Left lung (tissue), 10 donors: ENCODE measurements around the gene TCF7. TPM values are rescaled to one million over a fixed set of nuclear protein-coding genes. Genes with fewer than 3 reads are reported as not detected.

Experiments used
- ATAC-seq: fragments of 200-7000 bp; cut with Tn5 transposase; one replicate; pipeline ENCODE4 v1.9.1; 2020; ENCODE audit warnings: moderate library complexity
- DNase-seq, 4 donors: peaks; one replicate each; pipeline ENCODE4 v3.0.0-alpha.2; 2013 to 2020
- H3K27ac ChIP-seq, 2 donors: fragments of 200-600 bp; sonication (generic) in 1 of 2; one replicate each; pipeline versions ENCODE4 v1.5.0 to v1.8.0; 2020 to 2021
- H3K27me3 ChIP-seq, 2 donors: fragments of 200-600 bp; sonication (generic) in 1 of 2; one replicate each; pipeline versions ENCODE4 v1.5.0 to v1.8.0; 2020 to 2021
- H3K36me3 ChIP-seq, 2 donors: fragments of 200-600 bp; sonication (generic) in 1 of 2; one replicate each; pipeline versions ENCODE4 v1.5.0 to v1.8.0; 2020 to 2021
- H3K4me1 ChIP-seq, 2 donors: fragments of 200-600 bp; one replicate each; pipeline ENCODE4 v1.8.0; 2021
- H3K4me3 ChIP-seq, 2 donors: fragments of 200-600 bp; sonication (generic) in 1 of 2; one replicate each; pipeline versions ENCODE4 v1.5.0 to v1.8.0; 2020 to 2021; ENCODE audit warnings: mild to moderate bottlenecking in 1 of 2
- H3K9me3 ChIP-seq, 2 donors: fragments of 200-600 bp; sonication (generic) in 1 of 2; one replicate each; pipeline versions ENCODE4 v1.5.0 to v1.8.0; 2020 to 2021
- intact Hi-C, 2 donors: fragments of 100-400 bp; cut with DNase I; formaldehyde crosslinking; loops; one replicate each; pipeline versions ENCODE4 v1.11.2 to v1.14.2; 2022
- polyA plus RNA-seq, 6 donors: library from polyadenylated mRNA; unstranded; fragments of 120-200 nt; gene quantifications; one replicate each; pipeline ENCODE4 v1.2.1, GENCODE V29; 2013; ENCODE audit not compliant: insufficient read length in 6 of 6
- total RNA-seq, 2 donors: library from RNA; stranded (reverse); fragmentation: NEBNext Ultra II Directional; extraction: Animal tissue kit (Norgen Biotek cat#: 25700); gene quantifications; one replicate each; pipeline ENCODE4 v1.2.1, GENCODE V29; 2021
- TF ChIP-seq, protein P1 (sequence below), 2 donors: fragments of 200-600 bp; sonication (generic) in 1 of 2; IDR thresholded peaks; one replicate each; pipeline versions ENCODE4 v1.5.0 to v1.8.0; 2021; ENCODE audit warnings: antibody characterized with exemption in 2 of 2
- donor health status: DM: no; HTN: yes; CAD: no.
- donor health status: DM: no; HTN: no; CAD: no.

The TCF7 gene
- total and polyA plus RNA-seq, 8 donors, result 4.8 to 18.8 (median 17.4) TPM

DNA sequence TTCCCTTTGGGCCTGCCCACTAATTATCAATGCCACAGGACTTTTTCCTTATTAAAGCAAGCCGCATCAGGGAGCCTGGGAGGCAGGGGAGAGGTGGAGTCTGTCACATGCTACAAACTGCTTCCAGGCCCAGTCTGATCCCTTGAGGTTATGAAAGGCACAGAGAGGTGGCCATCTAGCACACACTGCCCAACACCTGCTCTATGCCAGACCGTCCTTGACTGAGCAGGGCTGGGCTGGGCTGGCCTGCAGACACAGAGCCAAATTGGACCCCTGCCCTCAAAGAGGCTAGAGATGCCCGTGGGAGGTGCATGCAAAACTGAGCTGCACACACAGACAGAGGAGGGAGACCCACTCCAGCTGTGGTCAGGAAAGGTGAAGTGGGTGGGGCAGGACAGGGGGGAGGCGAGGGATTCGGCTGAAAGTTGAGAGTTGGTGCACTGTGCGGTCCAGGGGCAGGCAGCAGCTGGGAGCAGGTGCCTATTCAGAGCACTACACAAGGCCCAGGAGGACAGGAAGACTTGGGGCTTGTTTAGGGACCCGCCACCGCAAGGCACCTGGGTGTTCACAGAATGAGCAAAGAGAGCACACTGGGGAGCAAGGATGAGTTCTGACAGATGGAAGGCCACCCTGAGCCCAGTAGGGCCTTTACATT lies 36.4 kb upstream of the TCF7 start:
- DNase-seq (no peak), ATAC-seq (no peak)
- no peaks in the 10 kb centered on the region for H3K4me1 ChIP-seq
- H3K36me3 ChIP-seq, result no peaks in the 10 kb centered on the region
- TF ChIP-seq, protein P1, sequence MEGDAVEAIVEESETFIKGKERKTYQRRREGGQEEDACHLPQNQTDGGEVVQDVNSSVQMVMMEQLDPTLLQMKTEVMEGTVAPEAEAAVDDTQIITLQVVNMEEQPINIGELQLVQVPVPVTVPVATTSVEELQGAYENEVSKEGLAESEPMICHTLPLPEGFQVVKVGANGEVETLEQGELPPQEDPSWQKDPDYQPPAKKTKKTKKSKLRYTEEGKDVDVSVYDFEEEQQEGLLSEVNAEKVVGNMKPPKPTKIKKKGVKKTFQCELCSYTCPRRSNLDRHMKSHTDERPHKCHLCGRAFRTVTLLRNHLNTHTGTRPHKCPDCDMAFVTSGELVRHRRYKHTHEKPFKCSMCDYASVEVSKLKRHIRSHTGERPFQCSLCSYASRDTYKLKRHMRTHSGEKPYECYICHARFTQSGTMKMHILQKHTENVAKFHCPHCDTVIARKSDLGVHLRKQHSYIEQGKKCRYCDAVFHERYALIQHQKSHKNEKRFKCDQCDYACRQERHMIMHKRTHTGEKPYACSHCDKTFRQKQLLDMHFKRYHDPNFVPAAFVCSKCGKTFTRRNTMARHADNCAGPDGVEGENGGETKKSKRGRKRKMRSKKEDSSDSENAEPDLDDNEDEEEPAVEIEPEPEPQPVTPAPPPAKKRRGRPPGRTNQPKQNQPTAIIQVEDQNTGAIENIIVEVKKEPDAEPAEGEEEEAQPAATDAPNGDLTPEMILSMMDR (IDR thresholded peaks at IDR 0.05), result no peak
- H3K4me3 ChIP-seq, result no peak overlapping the region
- H3K27me3 ChIP-seq, result peaks cover 0 to 1% of the 10 kb centered on the region in 2 donors
- intact Hi-C loops, result no loop called here
- no peaks in the 10 kb centered on the region for H3K9me3 ChIP-seq
- no peak overlapping the region for H3K27ac ChIP-seq

DNA sequence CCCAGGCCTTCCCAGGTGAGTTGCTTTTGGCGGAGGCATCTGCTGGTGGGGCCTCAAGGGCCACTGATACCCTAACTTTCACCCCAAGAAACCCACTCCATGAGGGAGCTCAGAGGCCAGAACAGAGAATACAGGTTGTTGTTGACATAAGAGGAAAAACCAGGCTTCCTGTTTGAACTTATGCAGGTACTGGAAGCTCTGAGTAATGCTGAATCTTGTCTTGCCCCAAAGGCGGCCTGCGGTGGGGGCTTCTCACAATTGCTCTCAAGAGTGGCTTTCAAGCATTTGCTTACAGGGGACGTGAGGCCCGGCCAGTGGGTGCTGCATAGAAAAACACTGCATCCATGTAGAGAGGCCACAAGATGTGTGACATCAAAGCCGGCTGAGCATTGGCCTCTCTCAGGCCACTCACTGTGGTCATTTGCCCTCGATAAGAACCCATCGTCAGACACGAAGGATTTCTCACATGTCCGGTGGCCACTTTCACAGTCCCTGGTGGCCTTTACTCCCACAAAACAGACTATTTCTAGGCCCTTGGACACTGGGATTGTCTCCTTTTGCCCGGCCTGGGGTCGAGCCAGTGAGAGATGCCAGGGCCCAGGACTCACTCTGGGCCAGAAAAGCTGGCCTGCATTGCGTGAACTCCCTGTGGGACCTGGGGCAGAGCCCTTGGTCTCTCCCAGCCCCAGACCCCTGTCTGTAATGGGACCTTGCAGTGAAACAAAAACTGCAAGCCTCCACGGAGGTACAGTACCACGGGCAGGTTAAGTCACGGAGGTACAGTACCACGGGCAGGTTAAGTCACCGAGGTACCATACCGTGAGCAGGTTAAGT lies 34.5 kb upstream of the TCF7 start:
- no peak overlapping the region for H3K4me3 ChIP-seq
- no peak overlapping the region for H3K27ac ChIP-seq
- H3K4me1 ChIP-seq, result no peaks in the 10 kb centered on the region
- H3K9me3 ChIP-seq, result no peaks in the 10 kb centered on the region
- no peaks in the 10 kb centered on the region for H3K27me3 ChIP-seq
- DNase-seq (no peak), ATAC-seq (no peak)
- intact Hi-C loops, result no loop called here
- H3K36me3 ChIP-seq, result no peaks in the 10 kb centered on the region
- TF ChIP-seq, protein P1 (IDR thresholded peaks at IDR 0.05), result no peak

DNA sequence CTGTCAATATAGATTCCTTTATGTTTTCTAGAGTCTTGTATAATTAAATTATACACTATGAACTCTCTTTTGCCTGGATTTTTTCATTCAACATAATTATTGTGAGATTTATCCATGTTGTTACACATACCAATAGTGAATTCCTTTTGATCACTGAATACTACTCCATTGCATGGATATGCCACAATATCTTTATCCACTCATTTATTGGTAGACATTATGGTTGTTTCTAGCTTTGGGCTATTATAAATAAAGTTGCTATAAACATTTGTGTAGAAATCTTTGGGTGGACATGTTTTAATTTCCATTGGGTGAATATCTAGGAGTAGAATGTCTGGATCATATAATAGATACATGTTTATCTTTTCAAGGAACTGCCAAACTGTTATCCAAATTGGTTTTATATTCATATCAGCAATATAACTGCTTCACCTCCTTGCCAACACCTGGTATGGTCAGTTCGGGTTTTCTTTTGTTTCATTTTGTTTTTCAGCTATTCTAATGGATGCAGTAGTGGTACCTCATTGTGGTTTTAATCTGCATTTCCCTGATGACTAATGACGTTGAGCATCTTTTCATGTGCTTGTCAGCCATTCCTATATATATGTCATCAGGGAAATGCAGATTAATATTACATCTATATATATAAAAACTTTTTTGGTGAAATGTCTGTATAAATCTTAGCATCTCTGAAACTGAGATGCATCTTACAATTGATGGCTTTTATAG lies 32.1 kb upstream of the TCF7 start:
- H3K27me3 ChIP-seq, result no peaks in the 10 kb centered on the region
- no peak for ATAC-seq
- H3K9me3 ChIP-seq, result no peaks in the 10 kb centered on the region
- intact Hi-C loops, result no loop called here
- TF ChIP-seq, protein P1 (IDR thresholded peaks at IDR 0.05), result no peak
- H3K4me3 ChIP-seq, result no peak overlapping the region
- H3K27ac ChIP-seq, result no peak overlapping the region
- DNase-seq, result no peak
- no peaks in the 10 kb centered on the region for H3K36me3 ChIP-seq
- H3K4me1 ChIP-seq, result no peaks in the 10 kb centered on the region

DNA sequence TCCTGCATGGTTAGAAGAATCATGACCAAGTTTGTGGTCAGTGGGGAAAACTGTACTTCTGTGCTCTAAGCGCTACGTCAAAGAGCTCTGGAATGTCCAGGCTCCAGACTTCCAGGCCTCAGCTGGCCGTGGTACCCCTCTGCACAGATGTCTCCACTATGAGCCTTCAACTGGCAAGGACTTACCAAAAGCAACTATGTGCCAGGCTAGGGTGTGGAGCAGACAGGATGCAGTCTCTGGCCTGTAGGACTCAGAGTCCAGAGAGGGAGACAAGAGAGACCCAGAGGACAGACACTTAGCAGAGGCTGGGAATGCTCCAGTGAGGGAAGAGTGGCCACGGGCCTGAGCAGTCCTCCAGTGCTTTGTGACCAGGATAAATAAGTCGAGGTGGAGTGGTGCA lies 31.0 kb upstream of the TCF7 start:
- TF ChIP-seq, protein P1 (IDR thresholded peaks at IDR 0.05), result no peak
- DNase-seq, result no peak
- no peaks in the 10 kb centered on the region for H3K36me3 ChIP-seq
- H3K27ac ChIP-seq, result no peak overlapping the region
- no peaks in the 10 kb centered on the region for H3K27me3 ChIP-seq
- no peaks in the 10 kb centered on the region for H3K9me3 ChIP-seq
- no peak for ATAC-seq
- intact Hi-C loops, result no loop called here
- H3K4me1 ChIP-seq, result no peaks in the 10 kb centered on the region
- no peak overlapping the region for H3K4me3 ChIP-seq

DNA sequence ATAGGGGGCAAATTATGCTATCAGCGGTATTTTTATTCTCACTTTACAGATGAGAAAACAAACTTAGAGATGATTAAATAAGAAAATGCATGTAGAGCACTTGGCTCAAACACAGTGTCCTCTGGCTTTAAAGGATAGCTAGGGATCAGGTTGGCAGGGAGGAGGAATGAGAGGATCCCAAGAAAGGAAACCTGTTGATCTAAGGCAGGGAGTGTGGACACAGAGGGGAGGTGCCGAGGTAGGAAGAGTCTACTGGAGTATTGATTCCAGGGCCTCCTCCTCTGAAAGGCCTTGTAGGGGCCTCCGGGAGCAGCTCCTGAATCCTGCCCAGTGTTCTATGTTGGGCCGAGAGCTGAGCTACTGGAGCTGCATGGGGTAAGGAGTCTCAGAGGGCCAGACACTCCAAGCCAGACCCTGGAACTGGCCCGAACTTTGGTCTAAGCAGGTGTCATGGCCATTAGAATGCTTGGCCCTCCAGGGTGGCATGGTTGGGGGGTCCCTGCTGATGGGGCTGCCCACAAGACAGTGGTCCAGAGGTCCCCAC lies 30.4 kb upstream of the TCF7 start:
- DNase-seq, result no peak
- TF ChIP-seq, protein P1 (IDR thresholded peaks at IDR 0.05), result no peak
- no peak overlapping the region for H3K27ac ChIP-seq
- ATAC-seq, result no peak
- H3K4me3 ChIP-seq, result no peak overlapping the region
- no peaks in the 10 kb centered on the region for H3K9me3 ChIP-seq
- H3K4me1 ChIP-seq, result no peaks in the 10 kb centered on the region
- intact Hi-C loops, result no loop called here
- H3K36me3 ChIP-seq, result no peaks in the 10 kb centered on the region
- H3K27me3 ChIP-seq, result no peaks in the 10 kb centered on the region
